ENCODE results near the gene FNDC3B.
"Not testable (repeated sequence)": the region's sequence is repeated elsewhere in the genome, so short reads cannot be mapped to it uniquely, and the experiment has no call there.

The FNDC3B gene

GRCh38 chr3:172039436-172040077 lies at the start of gene FNDC3B:
FNDC3B (plus strand) TSS chr3:172039578; CDS start chr3:172112480, 72,902 bp downstream.
- in situ Hi-C loops (cut with MboI; ENCODE audit: low sequenced_read_pairs), result no loop called here

DNA sequence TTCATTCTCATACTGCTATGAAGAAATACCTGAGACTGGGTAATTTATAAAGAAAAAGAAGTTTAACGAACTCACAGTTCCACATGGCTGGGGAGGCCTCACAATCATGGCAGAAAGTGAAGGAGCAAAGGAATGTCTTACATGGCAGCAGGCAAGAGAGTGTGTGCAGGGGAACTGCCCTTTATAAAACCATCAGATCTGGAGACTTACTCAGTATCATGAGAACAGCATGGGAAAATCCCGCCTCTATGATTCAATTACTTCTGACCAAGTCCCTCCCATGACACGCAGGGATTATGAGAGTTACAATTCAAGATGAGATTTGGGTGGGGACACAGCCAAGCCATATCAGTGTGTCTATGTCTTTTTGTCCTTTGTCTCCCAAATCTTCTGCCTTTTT lies 49.1 kb upstream of the FNDC3B start:
- in situ Hi-C loops (cut with MboI; ENCODE audit: low sequenced_read_pairs), result not testable (repeated sequence)

- in situ Hi-C loops (cut with MboI; ENCODE audit: low sequenced_read_pairs), result no loop called here
These were observed 48.2 kb upstream of the FNDC3B start for GRCh38 chr3:171991166-171991565.

DNA sequence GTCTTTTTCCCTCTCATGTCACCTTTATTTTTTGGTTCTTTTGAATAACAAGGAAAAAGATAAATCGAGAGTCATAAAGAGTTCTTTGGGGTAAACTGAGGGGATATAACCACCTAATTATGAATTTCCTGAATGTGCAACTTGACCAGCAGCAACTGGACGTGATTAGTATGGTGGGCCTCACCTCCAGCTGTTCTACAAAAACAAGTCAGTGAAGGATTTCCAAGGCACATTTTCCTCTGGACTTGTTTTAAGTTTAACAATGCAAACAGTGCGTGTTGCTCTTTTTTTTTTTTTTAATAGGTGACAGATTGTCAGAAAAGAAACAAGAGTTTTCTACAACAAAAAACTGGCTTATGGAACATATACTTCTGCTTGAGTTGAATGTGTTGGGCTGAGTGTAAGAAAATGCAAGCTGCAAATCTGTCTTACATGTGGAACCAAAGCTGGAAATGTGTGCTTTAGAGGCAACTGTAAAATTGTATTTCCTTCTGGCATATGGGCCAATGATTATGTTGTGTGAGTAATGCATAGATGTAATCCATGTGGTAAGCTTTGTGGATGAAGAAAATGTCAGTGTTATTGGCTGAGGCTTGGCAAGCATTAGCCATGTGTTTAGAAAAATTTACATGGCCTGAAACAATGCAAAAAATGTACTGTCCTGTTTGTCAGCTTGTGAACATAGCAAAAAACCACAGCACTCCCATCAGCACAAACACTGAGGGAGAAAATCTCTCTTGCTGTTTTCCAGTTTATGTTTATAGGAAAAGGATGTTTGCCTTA lies 44.5 kb upstream of the FNDC3B start:
- in situ Hi-C loops (cut with MboI; ENCODE audit: low sequenced_read_pairs), result no loop called here

DNA sequence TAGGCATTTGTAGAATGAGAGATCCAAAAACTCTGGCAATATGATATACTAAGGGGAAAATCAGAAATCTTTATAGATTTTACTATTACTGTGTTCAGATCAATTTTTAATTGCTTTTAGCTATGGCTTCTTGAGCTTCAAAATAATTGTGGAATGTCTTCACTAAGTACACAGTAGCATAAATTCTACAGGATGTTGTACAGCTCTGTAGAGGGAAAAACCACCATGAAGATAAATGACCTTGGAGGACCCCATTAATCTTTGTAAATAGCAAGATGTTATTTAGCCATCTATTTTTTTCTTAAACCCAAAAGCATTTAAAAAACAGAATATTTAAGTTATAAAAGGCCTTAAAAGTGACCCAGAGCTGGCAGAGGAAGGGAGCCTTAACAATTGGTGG lies 43.9 kb upstream of the FNDC3B start:
- in situ Hi-C loops (cut with MboI; ENCODE audit: low sequenced_read_pairs), result no loop called here

DNA sequence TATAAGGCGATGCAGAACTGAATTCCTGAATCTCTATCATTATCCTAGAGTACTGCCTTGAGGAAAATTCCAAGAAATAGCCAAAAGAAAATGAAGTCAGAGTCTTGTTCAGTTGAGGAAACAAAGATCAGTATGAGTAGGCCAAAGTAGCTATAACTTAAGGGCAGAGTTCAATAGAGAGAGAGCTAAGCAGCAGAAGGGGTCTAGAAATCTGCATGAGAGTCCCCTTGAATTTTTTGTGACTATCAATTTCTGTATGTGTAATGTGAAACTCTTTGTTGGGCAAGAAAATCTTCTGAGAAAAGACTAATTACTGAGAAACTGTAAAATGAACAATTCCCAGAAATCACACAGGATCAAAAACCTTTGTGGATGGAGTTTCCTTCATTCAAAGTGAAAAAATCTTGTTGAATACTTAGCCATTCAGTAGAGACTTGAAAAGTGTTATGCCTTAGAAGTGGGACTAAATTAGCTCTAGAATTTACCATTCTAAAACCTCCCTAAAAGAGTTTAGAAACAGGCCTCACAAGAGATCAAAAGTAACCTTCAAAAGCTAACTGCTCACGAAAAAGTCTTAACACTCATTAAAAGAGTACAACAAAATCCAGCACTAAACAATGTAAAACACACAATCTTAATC lies 43.1 kb upstream of the FNDC3B start:
- in situ Hi-C loops (cut with MboI; ENCODE audit: low sequenced_read_pairs), result no loop called here

DNA sequence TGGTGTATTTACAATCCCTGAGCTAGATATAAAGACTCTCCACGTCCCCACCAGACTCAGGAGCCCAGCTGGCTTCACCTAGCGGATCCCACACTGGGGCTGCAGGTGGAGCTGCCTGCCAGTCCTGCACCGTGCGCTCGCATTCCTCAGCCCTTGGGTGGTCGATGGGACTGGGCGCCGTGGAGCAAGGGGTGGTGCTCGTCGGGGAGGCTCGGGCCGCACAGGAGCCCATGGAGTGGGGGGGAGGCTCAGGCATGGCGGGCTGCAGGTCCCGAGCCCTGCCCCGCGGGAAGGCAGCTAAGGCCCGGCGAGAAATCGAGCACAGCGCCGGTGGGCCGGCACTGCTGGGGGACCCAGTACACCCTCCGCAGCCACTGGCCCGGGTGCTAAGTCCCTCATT lies 40.6 kb upstream of the FNDC3B start:
- in situ Hi-C loops (cut with MboI; ENCODE audit: low sequenced_read_pairs), result not testable (repeated sequence)

- in situ Hi-C loops (cut with MboI; ENCODE audit: low sequenced_read_pairs), result not testable (repeated sequence)
These were observed 37.8 kb upstream of the FNDC3B start for GRCh38 chr3:172001616-172002015.

DNA sequence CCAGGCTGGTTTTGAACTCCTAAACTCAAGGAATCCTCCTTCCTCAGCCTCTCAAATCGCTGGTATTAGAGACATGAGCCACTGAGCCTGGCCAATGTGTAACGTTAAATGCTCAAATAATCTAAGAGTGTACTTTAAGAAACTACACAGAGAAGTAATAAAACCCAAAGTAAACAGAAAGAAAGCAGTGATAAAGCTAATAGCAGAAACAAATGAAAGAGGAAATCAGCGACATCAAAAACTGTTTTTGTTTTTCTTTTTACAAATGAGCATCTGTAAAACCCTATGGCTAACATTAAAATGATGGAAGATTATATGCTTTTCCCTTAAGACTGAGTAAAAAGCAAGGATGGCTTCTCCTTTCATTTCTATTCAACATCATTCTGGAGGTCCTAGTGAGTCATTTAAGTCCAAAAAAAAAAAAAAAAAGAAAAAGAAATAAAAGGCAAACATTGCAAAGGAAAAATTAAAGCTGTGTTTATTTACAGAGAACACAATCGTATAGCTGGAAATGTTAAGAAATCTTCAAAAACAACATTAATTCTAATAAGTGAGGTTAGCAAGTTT lies 36.8 kb upstream of the FNDC3B start:
- in situ Hi-C loops (cut with MboI; ENCODE audit: low sequenced_read_pairs), result no loop called here

GRCh38 chr3:172003146-172003545 lies 36.2 kb upstream of the FNDC3B start:
- in situ Hi-C loops (cut with MboI; ENCODE audit: low sequenced_read_pairs), result no loop called here

DNA sequence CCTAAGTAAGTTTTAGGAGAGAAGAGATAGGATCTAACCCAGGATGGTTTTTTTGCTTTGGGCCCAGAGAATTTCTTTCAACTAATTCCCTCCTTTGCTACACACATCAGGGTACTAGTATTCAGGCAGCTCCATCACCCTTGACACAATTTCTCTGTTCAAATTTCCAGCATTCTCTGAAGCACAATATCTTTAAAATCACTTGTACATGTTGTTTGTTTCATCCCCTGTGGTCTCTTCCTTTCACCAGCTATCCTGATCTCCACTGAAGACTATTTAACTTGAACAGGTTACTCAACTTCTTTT lies 32.4 kb upstream of the FNDC3B start:
- in situ Hi-C loops (cut with MboI; ENCODE audit: low sequenced_read_pairs), result no loop called here

DNA sequence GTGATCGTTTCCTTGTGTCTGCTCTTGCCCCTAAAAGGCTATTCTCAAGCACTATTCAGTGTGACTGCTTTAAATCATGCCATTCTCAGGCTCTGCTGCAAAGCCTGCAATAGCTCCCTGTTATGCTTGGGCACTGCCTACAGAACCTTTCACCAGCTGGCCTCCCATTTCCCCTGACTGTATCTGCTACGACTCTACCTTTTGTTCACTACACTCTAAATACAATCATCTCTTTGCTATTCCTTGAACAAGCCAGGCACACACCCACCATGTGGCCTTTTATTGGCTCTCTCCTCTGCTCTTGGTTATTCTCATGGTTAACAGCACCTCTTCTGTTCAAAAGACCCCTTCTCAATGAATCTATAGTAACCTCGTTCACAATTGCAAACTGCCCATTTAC lies 29.6 kb upstream of the FNDC3B start:
- in situ Hi-C loops (cut with MboI; ENCODE audit: low sequenced_read_pairs), result no loop called here

DNA sequence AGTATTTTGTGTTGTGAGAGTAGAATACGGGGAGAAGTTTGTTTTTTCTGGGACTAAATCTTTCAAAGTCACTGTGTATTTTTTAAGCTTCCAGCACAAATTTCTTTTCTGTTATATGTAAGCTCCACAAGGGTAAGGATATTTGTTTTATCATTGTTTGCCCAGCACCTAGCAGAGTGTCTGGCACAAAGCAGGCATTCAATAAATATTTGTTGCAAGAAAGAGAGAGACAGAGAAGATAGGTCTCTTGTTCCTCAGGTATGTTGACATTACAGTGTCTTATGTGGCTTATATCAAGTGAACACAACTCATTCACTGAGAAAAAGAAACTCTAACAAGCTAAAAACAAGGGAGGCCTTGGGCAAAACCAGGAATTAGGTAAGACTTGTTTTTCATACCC lies 26.6 kb upstream of the FNDC3B start:
- in situ Hi-C loops (cut with MboI; ENCODE audit: low sequenced_read_pairs), result no loop called here

DNA sequence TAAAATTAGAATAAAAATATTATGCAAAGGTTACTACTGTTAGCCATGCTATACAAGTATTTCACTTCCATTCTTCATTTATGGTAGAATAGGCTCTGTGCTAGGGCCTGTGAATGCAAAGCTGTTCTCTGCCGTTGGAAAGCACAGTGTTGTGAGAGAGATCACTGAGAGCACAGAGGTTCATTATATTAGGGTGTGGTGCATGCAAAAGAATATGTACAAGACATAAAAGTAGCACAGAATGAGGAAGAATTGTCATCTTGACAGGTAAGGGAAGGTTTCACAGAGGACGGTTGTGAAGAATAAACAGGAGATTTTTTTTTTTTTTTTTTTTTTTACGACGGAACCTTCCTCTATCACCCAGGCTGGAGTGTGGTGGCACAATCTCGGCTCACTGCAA lies 25.2 kb upstream of the FNDC3B start:
- in situ Hi-C loops (cut with MboI; ENCODE audit: low sequenced_read_pairs), result no loop called here

DNA sequence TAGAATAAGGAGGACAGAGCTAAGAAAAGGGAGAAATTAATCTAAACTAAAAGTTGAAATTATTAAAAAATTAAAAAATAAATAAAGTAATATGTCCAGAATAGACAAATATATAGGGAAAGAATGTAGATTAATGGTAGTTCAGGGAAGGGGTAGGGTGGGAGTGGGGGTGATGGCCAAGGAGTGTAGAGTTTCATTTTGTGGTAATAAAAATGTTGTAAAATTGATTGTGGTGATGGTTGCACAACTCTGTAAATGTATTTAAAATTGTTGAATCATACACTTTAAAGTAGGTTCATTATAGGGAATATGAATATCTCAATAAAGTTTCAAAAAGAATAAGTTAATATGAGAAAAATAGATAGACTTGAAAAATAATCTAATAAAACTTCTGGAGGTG lies 21.0 kb upstream of the FNDC3B start:
- in situ Hi-C loops (cut with MboI; ENCODE audit: low sequenced_read_pairs), result no loop called here

GRCh38 chr3:172020763-172021162 lies 18.6 kb upstream of the FNDC3B start:
- in situ Hi-C loops (cut with MboI; ENCODE audit: low sequenced_read_pairs), result no loop called here

DNA sequence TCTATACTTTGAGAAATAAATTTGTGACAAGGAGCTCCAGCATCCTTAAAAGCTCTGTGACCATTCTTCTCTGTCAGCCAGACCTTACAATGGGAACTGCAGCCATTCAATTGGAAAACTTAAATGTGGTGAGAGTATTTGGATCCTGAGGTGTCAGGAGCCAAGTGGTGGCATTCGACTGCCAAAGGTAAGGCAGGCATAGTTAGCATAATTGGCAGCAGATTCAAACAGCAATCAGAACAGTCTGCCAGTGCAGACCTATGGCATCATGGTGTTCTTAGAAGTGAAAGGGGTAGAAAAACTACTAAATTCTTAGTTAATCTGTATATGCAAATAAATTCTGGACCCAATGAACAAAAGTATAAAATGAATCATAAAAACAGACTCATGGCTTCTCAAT lies 18.2 kb upstream of the FNDC3B start:
- in situ Hi-C loops (cut with MboI; ENCODE audit: low sequenced_read_pairs), result no loop called here

DNA sequence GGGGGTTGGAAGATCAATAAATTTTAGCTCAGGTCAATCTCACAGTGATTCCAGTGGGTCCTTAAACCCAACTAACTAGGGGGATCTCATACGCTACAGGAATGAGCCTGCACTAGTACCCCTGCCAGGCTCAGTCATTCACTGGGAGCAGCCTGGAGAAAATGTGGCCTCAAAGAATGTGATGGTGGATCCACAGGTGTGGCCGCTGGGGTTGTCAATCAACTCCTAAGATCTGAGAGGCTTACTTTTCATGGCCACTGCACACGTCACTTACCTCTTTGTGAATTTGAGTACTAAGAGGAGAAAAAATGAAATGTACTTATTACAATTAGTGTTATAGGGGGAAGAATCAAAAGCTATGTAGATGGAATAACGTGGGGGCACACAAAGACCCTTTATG lies 17.5 kb upstream of the FNDC3B start:
- in situ Hi-C loops (cut with MboI; ENCODE audit: low sequenced_read_pairs), result no loop called here

- in situ Hi-C loops (cut with MboI; ENCODE audit: low sequenced_read_pairs), result no loop called here
These were observed 15.5 kb upstream of the FNDC3B start for GRCh38 chr3:172023915-172024314.

DNA sequence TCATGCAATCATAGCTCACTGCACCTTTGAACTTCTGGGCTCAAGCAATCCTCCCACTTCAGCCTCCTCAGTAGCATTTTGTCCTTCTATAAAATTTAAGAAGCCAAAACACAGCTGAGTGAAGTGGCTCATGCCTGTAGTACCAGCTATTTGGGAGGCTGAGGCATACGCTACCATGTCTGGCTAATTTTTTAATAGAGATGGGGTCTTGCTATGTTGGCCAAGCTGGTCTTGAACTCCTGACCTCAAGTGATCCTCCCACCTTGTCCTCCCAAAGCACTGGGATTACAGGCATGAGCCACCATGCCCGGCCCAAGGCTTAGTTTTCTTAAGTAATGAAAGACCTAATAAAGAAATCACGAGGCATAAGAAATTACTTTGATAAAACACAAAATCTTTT lies 14.7 kb upstream of the FNDC3B start:
- in situ Hi-C loops (cut with MboI; ENCODE audit: low sequenced_read_pairs), result no loop called here

DNA sequence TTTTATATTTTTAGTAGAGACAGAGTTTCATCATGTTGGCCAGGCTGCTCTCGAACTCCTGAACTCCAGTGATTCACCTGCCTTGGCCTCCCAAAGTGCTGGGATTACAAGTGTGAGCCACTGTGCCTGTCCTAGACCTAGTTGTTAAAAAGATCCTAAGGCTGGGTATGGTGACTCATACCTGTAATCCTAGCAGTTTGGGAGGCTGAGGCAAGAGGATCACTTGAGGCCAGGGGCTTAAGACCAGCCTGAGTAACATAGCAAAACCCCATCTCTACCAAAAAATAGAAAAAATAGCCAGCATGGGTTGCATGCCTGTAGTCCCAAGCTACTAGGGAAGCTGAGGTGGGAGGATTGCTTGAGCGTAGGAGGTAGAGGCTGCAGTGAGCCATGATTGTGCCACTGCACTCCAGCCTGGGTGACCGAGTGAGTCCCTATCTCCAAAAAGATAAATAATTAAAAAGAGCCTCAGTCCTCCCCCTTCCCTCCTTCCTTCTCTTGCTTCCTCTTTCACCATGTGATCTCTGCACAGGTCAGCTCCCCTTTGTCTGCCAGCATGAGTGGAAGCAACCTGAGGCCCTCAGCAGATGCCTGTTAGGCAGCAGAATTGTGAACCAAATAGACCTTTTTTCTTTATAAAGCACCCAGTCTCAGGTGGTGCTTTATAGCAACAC lies 9.8 kb upstream of the FNDC3B start:
- in situ Hi-C loops (cut with MboI; ENCODE audit: low sequenced_read_pairs), result no loop called here
